Duodenal mucosa (tissue), 2 donors: ENCODE measurements around the gene TSHZ2.
"Not testable (repeated sequence)": the region's sequence is repeated elsewhere in the genome, so short reads cannot be mapped to it uniquely, and the experiment has no call there.

Experiments used
- H3K27ac ChIP-seq: one replicate; pipeline ENCODE4 v1.7.0; 2013; ENCODE audit warnings: low read depth, low read length
- H3K27me3 ChIP-seq, 2 donors: one replicate each; pipeline ENCODE4 v1.7.0; 2013; ENCODE audit warnings: low read length in 2 of 2, control low read depth in 1 of 2; ENCODE audit not compliant: insufficient read depth in 2 of 2, control insufficient read depth in 1 of 2
- H3K36me3 ChIP-seq, 2 donors: one replicate each; pipeline ENCODE4 v1.7.0; 2013; ENCODE audit warnings: low read length in 2 of 2, control low read depth in 1 of 2; ENCODE audit not compliant: insufficient read depth in 2 of 2, control insufficient read depth in 1 of 2
- H3K4me1 ChIP-seq, 2 donors: one replicate each; pipeline ENCODE4 v1.7.0; 2013; ENCODE audit warnings: low read length in 2 of 2, control low read depth in 1 of 2; ENCODE audit not compliant: insufficient read depth in 2 of 2, control insufficient read depth in 1 of 2
- H3K4me3 ChIP-seq, 2 donors: one replicate each; pipeline ENCODE4 v1.7.0; 2013; ENCODE audit warnings: low read length in 2 of 2, low read depth in 1 of 2
- H3K9ac ChIP-seq, 2 donors: one replicate each; pipeline ENCODE4 v1.7.0; 2013; ENCODE audit warnings: low read length in 2 of 2, low read depth in 1 of 2
- H3K9me3 ChIP-seq, 2 donors: one replicate each; pipeline ENCODE4 v1.7.0; 2013; ENCODE audit warnings: low read length in 2 of 2, control low read depth in 1 of 2; ENCODE audit not compliant: control insufficient read depth in 1 of 2

Gene TSHZ2

GRCh38 chr20:53533500-53533899, 561.3 kb downstream of the TSHZ2 start:
- Histone ChIP-seq H3K9ac (no peak overlapping the region), H3K4me3 (no peak overlapping the region), H3K4me1 (no peaks in the 10 kb centered on the region), H3K27me3 (no peaks in the 10 kb centered on the region), H3K27ac (no peak overlapping the region), H3K9me3 (no peaks in the 10 kb centered on the region), H3K36me3 (no peaks in the 10 kb centered on the region)

GRCh38 chr20:53534037-53534436, 561.9 kb downstream of the TSHZ2 start:
- Histone ChIP-seq H3K9me3 (no peaks in the 10 kb centered on the region), H3K4me3 (no peak overlapping the region), H3K9ac (no peak overlapping the region), H3K27ac (no peak overlapping the region), H3K27me3 (no peaks in the 10 kb centered on the region), H3K4me1 (no peaks in the 10 kb centered on the region), H3K36me3 (no peaks in the 10 kb centered on the region)

GRCh38 chr20:53535878-53536277, 563.7 kb downstream of the TSHZ2 start:
- Histone ChIP-seq H3K36me3 (no peaks in the 10 kb centered on the region), H3K4me1 (no peaks in the 10 kb centered on the region), H3K27ac (no peak overlapping the region), H3K4me3 (no peak overlapping the region), H3K9me3 (no peaks in the 10 kb centered on the region), H3K27me3 (no peaks in the 10 kb centered on the region), H3K9ac (no peak overlapping the region)

- H3K4me3 ChIP-seq, H3K36me3 ChIP-seq, H3K27me3 ChIP-seq, H3K9me3 ChIP-seq, H3K27ac ChIP-seq, H3K9ac ChIP-seq, H3K4me1 ChIP-seq: not testable (repeated sequence)
These were observed 564.2 kb downstream of the TSHZ2 start for GRCh38 chr20:53536382-53536781.

GRCh38 chr20:53539516-53539915, 567.4 kb downstream of the TSHZ2 start:
- H3K9ac ChIP-seq = no peak overlapping the region
- no peaks in the 10 kb centered on the region for H3K9me3 ChIP-seq
- H3K36me3 ChIP-seq = no peaks in the 10 kb centered on the region
- H3K4me3 ChIP-seq = no peak overlapping the region
- H3K4me1 ChIP-seq = no peaks in the 10 kb centered on the region
- H3K27ac ChIP-seq = no peak overlapping the region
- H3K27me3 ChIP-seq = no peaks in the 10 kb centered on the region
